Measurements from ENCODE around the gene DNAH17.

DNA sequence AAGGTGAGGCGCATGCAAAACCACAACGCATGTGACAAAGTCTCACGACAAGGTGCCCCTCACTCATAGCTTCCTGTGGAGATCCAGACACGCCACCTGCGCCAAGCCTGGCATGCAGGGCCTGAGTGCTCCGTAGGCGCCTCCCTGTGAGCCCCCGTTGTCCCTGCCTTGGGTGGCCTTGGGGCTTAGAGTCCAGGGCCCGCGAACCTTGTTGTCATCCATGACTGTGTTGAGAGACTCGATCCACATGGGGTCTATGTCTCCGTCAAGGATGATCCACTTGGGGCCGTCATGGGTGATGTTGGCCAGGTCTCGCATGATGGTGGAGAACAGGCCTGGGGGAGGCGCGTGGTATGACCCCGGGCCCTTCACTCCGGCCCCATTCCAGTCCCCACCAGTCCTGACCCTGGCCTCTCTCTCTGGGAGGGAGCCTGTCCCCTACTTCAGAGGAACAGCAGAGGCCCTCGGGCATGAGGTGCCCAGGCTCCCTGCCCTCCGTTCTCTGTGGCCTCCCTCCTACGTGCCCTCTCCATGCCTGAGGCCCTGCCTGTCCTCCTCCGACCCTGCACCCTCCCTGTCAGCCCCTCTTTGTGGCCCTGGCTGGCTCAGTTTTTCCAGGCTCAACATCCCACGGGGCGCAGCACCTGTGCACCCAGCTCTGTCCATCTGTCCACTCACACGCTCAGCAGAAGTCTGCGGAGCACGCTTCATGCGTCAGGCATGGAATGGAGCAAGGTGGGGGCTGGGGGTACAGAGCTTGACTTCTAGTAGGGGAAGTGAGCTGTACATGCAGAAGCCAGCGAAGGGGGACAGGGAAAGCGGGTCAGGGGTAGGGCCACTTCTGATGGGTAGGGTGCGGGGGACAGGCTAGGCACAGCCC lies 85.7 kb downstream of the DNAH17 start:
- no peak for TF ChIP-seq EZH2 (IDR thresholded peaks at IDR 0.05; ENCODE audit: insufficient read depth, poor library complexity, severe bottlenecking)
- TF ChIP-seq EZH2phosphoT487 (IDR thresholded peaks at IDR 0.05; ENCODE audit: insufficient read depth, low read depth), result no peak
